Liver (tissue), 9 donors: ENCODE measurements around the gene PDS5A. TPM values are rescaled to one million over a fixed set of nuclear protein-coding genes. Genes with fewer than 3 reads are reported as not detected.

Experiments
- DNase-seq: peaks from one replicate; pipeline ENCODE4 v3.0.0-alpha.2; 2017; ENCODE audit warnings: low spot score
- H3K27ac ChIP-seq, 2 donors: one replicate each; pipeline ENCODE4 v1.7.0; 2013; ENCODE audit warnings: inconsistent platforms in 2 of 2, low read length in 2 of 2, control low read depth in 1 of 2, low read depth in 1 of 2, mild to moderate bottlenecking in 1 of 2
- H3K27me3 ChIP-seq, 4 donors: one replicate each; pipeline versions ENCODE4 v1.6.1 to v1.7.0; 2013; ENCODE audit warnings: low read length in 3 of 4, inconsistent platforms in 1 of 4, mild to moderate bottlenecking in 1 of 4, moderate library complexity in 1 of 4; ENCODE audit not compliant: control insufficient read depth in 4 of 4, insufficient read depth in 4 of 4
- H3K36me3 ChIP-seq, 4 donors: one replicate each; pipeline versions ENCODE4 v1.6.1 to v1.7.0; 2013; ENCODE audit warnings: low read length in 3 of 4, mild to moderate bottlenecking in 3 of 4, low read depth in 1 of 4, moderate library complexity in 1 of 4; ENCODE audit not compliant: control insufficient read depth in 4 of 4, insufficient read depth in 3 of 4
- H3K4me1 ChIP-seq, 4 donors: one replicate each; pipeline versions ENCODE4 v1.6.1 to v1.7.0; 2013; ENCODE audit warnings: low read length in 3 of 4, mild to moderate bottlenecking in 3 of 4, moderate library complexity in 1 of 4; ENCODE audit not compliant: control insufficient read depth in 4 of 4, insufficient read depth in 4 of 4
- H3K4me3 ChIP-seq, 3 donors: one replicate each; pipeline versions ENCODE4 v1.6.1 to v1.7.0; 2013; ENCODE audit warnings: low read length in 3 of 3, control low read depth in 1 of 3, low read depth in 1 of 3, mild to moderate bottlenecking in 1 of 3
- H3K9ac ChIP-seq, 2 donors: one replicate each; pipeline ENCODE4 v1.7.0; 2013; ENCODE audit warnings: low read length in 2 of 2, mild to moderate bottlenecking in 2 of 2, moderate library complexity in 2 of 2, control low read depth in 1 of 2, low read depth in 1 of 2
- H3K9me3 ChIP-seq, 4 donors: one replicate each; pipeline versions ENCODE4 v1.6.1 to v1.7.0; 2013; ENCODE audit warnings: low read length in 3 of 4; ENCODE audit not compliant: control insufficient read depth in 4 of 4
- EGR1 ChIP-seq, 2 donors: IDR thresholded peaks; 2 replicates each; pipeline ENCODE4 v1.6.1; 2016 to 2018; ENCODE audit warnings: antibody characterized with exemption in 2 of 2, low read depth in 2 of 2
- FOXA1 ChIP-seq: IDR thresholded peaks from 2 replicates; pipeline ENCODE4 v1.6.1; 2016; ENCODE audit warnings: antibody characterized with exemption
- FOXA2 ChIP-seq: IDR thresholded peaks from 2 replicates; pipeline ENCODE4 v1.6.1; 2016; ENCODE audit warnings: antibody characterized with exemption
- GABPA ChIP-seq, 2 donors: IDR thresholded peaks in 1 of 2; conservative IDR thresholded peaks in 1 of 2; 2 replicates each; pipeline ENCODE4 v1.6.1; 2016; ENCODE audit warnings: antibody characterized with exemption in 2 of 2, mild to moderate bottlenecking in 1 of 2, moderate library complexity in 1 of 2
- HNF4A ChIP-seq, 2 donors: conservative IDR thresholded peaks; 2 replicates each; pipeline ENCODE4 v1.6.1; 2016; ENCODE audit warnings: antibody characterized with exemption in 2 of 2, mild to moderate bottlenecking in 2 of 2
- HNF4G ChIP-seq: IDR thresholded peaks from 2 replicates; pipeline ENCODE4 v1.6.1; 2016; ENCODE audit warnings: antibody characterized with exemption
- JUND ChIP-seq, 2 donors: IDR thresholded peaks; 2 replicates each; pipeline ENCODE4 v1.6.1; 2016; ENCODE audit warnings: antibody characterized with exemption in 2 of 2
- MAX ChIP-seq: IDR thresholded peaks from 2 replicates; pipeline ENCODE4 v1.6.1; 2016; ENCODE audit warnings: antibody characterized with exemption
- NR2F2 ChIP-seq: IDR thresholded peaks from 2 replicates; pipeline ENCODE4 v1.6.1; 2016; ENCODE audit warnings: antibody characterized with exemption
- RAD21 ChIP-seq, 2 donors: IDR thresholded peaks; 2 replicates each; pipeline ENCODE4 v1.6.1; 2016; ENCODE audit warnings: antibody characterized with exemption in 2 of 2, mild to moderate bottlenecking in 2 of 2
- RXRA ChIP-seq, 2 donors: IDR thresholded peaks; 2 replicates each; pipeline ENCODE4 v1.6.1; 2017 to 2018; ENCODE audit warnings: antibody characterized with exemption in 2 of 2, mild to moderate bottlenecking in 1 of 2
- SP1 ChIP-seq: IDR thresholded peaks from 2 replicates; pipeline ENCODE4 v1.6.1; 2018; ENCODE audit warnings: antibody characterized with exemption, mild to moderate bottlenecking
- TAF1 ChIP-seq: conservative IDR thresholded peaks from 2 replicates; pipeline ENCODE4 v1.6.1; 2016; ENCODE audit warnings: antibody characterized with exemption, mild to moderate bottlenecking
- YY1 ChIP-seq: IDR thresholded peaks from 2 replicates; pipeline ENCODE4 v1.6.1; 2016; ENCODE audit warnings: antibody characterized with exemption, mild to moderate bottlenecking
- ZBTB33 ChIP-seq: IDR thresholded peaks from 2 replicates; pipeline ENCODE4 v1.6.1; 2016; ENCODE audit warnings: antibody characterized with exemption
- WGBS: extraction: QIAGEN DNeasy Blood & Tissue Kit; methylation state at CpG from one replicate; pipeline ENCODE4 v1.1.7; 2013; 5-methylcytosine and 5-hydroxymethylcytosine counted together
- polyA plus RNA-seq, 2 donors: library from polyadenylated mRNA; stranded (reverse) in 1 of 2; unstranded in 1 of 2; fragments of 200-250 nt in 1 of 2; fragments of >200 nt in 1 of 2; fragmentation: Nextera tagmentation in 1 of 2; extraction: Ambion mirVana in 1 of 2; gene quantifications; one replicate each; pipeline versions ENCODE4 v1.2.1 to v1.2.3, GENCODE V29; 2013 to 2015
- total RNA-seq, 2 donors: library from RNA; depleted of rRNA; stranded (reverse); fragments of >200 nt; gene quantifications; one replicate each; pipeline ENCODE4 v1.2.3, GENCODE V29; 2014
- TF ChIP-seq, protein P1 (sequence below): fragments of 150-350 bp; IDR thresholded peaks from 2 replicates; pipeline ENCODE4 v1.5.1; 2017; ENCODE audit warnings: improper control_type of control experiment, low read depth, low read length; ENCODE audit not compliant: missing input control
- TF ChIP-seq, protein P2 (sequence below): IDR thresholded peaks from 2 replicates; pipeline ENCODE4 v1.6.1; 2016; ENCODE audit warnings: antibody characterized with exemption
- TF ChIP-seq, protein P3 (sequence below): IDR thresholded peaks from 2 replicates; pipeline ENCODE4 v1.6.1; 2016; ENCODE audit warnings: antibody characterized with exemption, mild to moderate bottlenecking
- donor health status: healthy.
- donor health status: healthy.
- donor health status: healthy.
- donor health status: healthy.
- donor health status: healthy.

PDS5A gene
- total and polyA plus RNA-seq, 4 donors = 10.6 to 59.6 (median 25.9) TPM

DNA sequence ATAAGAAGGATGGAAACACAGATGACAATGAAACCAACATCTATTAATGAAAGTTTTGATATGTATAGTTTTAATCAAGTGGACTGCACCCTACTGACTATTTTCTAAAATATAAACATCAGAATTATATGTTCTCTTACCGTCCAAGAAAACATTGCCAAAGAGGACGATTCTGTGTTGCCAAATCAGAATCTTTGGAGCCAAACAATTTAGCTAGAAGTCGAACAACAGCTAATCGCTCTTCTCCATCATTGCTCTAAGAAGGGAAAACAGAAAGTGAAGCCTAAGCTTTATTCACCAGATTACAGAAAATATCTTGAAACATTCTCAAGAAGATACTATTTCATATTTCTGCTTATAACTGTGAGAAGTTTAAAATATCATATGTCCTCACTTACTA, 64.2 kb downstream of the PDS5A start:
- H3K9ac ChIP-seq = no peak overlapping the region
- DNase-seq = no peak
- H3K4me3 ChIP-seq = no peak overlapping the region
- TF ChIP-seq RAD21 (IDR thresholded peaks at IDR 0.05) (no peak), MAX (no peak), FOXA1 (no peak), FOXA2 (no peak), SP1 (no peak), YY1 (no peak), JUND (IDR thresholded peaks at IDR 0.05) (no peak), TAF1 (no peak), RXRA (IDR thresholded peaks at IDR 0.05) (no peak), HNF4G (no peak), ZBTB33 (no peak), HNF4A (conservative IDR thresholded peaks at IDR 0.05) (no peak), NR2F2 (no peak), EGR1 (IDR thresholded peaks at IDR 0.05; ENCODE audit: low read depth in 2 of 2) (no peak)
- TF ChIP-seq, protein P1, sequence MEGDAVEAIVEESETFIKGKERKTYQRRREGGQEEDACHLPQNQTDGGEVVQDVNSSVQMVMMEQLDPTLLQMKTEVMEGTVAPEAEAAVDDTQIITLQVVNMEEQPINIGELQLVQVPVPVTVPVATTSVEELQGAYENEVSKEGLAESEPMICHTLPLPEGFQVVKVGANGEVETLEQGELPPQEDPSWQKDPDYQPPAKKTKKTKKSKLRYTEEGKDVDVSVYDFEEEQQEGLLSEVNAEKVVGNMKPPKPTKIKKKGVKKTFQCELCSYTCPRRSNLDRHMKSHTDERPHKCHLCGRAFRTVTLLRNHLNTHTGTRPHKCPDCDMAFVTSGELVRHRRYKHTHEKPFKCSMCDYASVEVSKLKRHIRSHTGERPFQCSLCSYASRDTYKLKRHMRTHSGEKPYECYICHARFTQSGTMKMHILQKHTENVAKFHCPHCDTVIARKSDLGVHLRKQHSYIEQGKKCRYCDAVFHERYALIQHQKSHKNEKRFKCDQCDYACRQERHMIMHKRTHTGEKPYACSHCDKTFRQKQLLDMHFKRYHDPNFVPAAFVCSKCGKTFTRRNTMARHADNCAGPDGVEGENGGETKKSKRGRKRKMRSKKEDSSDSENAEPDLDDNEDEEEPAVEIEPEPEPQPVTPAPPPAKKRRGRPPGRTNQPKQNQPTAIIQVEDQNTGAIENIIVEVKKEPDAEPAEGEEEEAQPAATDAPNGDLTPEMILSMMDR = no peak
- TF ChIP-seq, protein P2, sequence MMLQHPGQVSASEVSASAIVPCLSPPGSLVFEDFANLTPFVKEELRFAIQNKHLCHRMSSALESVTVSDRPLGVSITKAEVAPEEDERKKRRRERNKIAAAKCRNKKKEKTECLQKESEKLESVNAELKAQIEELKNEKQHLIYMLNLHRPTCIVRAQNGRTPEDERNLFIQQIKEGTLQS = no peak
- TF ChIP-seq, protein P3, sequence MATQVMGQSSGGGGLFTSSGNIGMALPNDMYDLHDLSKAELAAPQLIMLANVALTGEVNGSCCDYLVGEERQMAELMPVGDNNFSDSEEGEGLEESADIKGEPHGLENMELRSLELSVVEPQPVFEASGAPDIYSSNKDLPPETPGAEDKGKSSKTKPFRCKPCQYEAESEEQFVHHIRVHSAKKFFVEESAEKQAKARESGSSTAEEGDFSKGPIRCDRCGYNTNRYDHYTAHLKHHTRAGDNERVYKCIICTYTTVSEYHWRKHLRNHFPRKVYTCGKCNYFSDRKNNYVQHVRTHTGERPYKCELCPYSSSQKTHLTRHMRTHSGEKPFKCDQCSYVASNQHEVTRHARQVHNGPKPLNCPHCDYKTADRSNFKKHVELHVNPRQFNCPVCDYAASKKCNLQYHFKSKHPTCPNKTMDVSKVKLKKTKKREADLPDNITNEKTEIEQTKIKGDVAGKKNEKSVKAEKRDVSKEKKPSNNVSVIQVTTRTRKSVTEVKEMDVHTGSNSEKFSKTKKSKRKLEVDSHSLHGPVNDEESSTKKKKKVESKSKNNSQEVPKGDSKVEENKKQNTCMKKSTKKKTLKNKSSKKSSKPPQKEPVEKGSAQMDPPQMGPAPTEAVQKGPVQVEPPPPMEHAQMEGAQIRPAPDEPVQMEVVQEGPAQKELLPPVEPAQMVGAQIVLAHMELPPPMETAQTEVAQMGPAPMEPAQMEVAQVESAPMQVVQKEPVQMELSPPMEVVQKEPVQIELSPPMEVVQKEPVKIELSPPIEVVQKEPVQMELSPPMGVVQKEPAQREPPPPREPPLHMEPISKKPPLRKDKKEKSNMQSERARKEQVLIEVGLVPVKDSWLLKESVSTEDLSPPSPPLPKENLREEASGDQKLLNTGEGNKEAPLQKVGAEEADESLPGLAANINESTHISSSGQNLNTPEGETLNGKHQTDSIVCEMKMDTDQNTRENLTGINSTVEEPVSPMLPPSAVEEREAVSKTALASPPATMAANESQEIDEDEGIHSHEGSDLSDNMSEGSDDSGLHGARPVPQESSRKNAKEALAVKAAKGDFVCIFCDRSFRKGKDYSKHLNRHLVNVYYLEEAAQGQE = no peak
- no peak overlapping the region for H3K27ac ChIP-seq
- peaks cover 8 to 28% (median 24%) of the 10 kb centered on the region in 4 donors for H3K36me3 ChIP-seq
- H3K9me3 ChIP-seq = no peaks in the 10 kb centered on the region
- WGBS = 52% methylated on average over 4 of the region's 4 CpGs
- H3K27me3 ChIP-seq = no peaks in the 10 kb centered on the region
- no peaks in the 10 kb centered on the region for H3K4me1 ChIP-seq

- no peaks in the 10 kb centered on the region for H3K27me3 ChIP-seq
- no peak overlapping the region for H3K4me3 ChIP-seq
- H3K9ac ChIP-seq = no peak overlapping the region
- H3K4me1 ChIP-seq = no peaks in the 10 kb centered on the region
- H3K36me3 ChIP-seq = peaks cover 8 to 29% (median 17%) of the 10 kb centered on the region in 4 donors
- 92% methylated on average over 3 of the region's 3 CpGs for WGBS
- no peak for DNase-seq
- H3K27ac ChIP-seq = no peak overlapping the region
- TF ChIP-seq JUND (IDR thresholded peaks at IDR 0.05) (no peak), GABPA (IDR thresholded peaks at IDR 0.05 in 1 of 2, conservative IDR thresholded peaks at IDR 0.05 in 1 of 2) (no peak), ZBTB33 (no peak), FOXA2 (no peak), YY1 (no peak), EGR1 (IDR thresholded peaks at IDR 0.05; ENCODE audit: low read depth in 2 of 2) (no peak), RXRA (IDR thresholded peaks at IDR 0.05) (no peak), RAD21 (IDR thresholded peaks at IDR 0.05) (no peak), HNF4G (no peak), SP1 (no peak), NR2F2 (no peak), FOXA1 (no peak), HNF4A (conservative IDR thresholded peaks at IDR 0.05) (no peak)
- no peaks in the 10 kb centered on the region for H3K9me3 ChIP-seq
Observed at GRCh38 chr4:39910064-39910463, 67.6 kb downstream of the PDS5A start.
